Keratinocyte (primary cell): ENCODE data around the gene SETBP1. TPM values are rescaled to one million over a fixed set of nuclear protein-coding genes. Genes with fewer than 3 reads are reported as not detected.

Experiments
- DNase-seq: peaks from one replicate; pipeline ENCODE4 v3.0.0-alpha.2; 2011; ENCODE audit warnings: low read depth, missing footprints, low spot score
- FAIRE-seq: peaks from 2 replicates; lab custom pipeline; 2011; peaks lifted over from hg19 to GRCh38; lab: Jason Lieb, UNC
- H2AFZ ChIP-seq: 2 replicates; pipeline ENCODE4 v1.6.0; 2012; ENCODE audit warnings: low read length, control low read depth, inconsistent platforms; ENCODE audit not compliant: control insufficient read depth
- H3K27ac ChIP-seq: 2 replicates; pipeline ENCODE4 v1.5.1; 2011; ENCODE audit warnings: low read length; ENCODE audit not compliant: control insufficient read depth, insufficient read depth
- H3K27me3 ChIP-seq: 3 replicates; pipeline ENCODE4 v1.6.0; 2011; ENCODE audit warnings: low read length; ENCODE audit not compliant: control insufficient read depth, insufficient read depth; ENCODE audit errors: extremely low read depth
- H3K36me3 ChIP-seq, 2 experiments: 2 replicates in 1 of 2; 3 replicates in 1 of 2; pipeline ENCODE4 v1.5.1; 2011; ENCODE audit warnings: low read length in 2 of 2, mild to moderate bottlenecking in 1 of 2; ENCODE audit not compliant: control insufficient read depth in 2 of 2, insufficient read depth in 2 of 2; ENCODE audit errors: extremely low read depth in 1 of 2
- H3K4me1 ChIP-seq: 3 replicates; pipeline ENCODE4 v1.5.1; 2011; ENCODE audit warnings: low read length; ENCODE audit not compliant: control insufficient read depth, insufficient read depth; ENCODE audit errors: extremely low read depth
- H3K4me2 ChIP-seq: 3 replicates; pipeline ENCODE4 v1.6.0; 2011; ENCODE audit warnings: low read depth, low read length; ENCODE audit not compliant: control insufficient read depth, insufficient read depth; ENCODE audit errors: extremely low read depth
- H3K4me3 ChIP-seq, 3 experiments: fragments of 200-600 bp in 1 of 3; sonication (generic) in 1 of 3; 2 replicates in 2 of 3; 3 replicates in 1 of 3; pipeline ENCODE4 v1.5.1; 2011 to 2016; ENCODE audit warnings: low read length in 3 of 3, mild to moderate bottlenecking in 3 of 3, control low read depth in 2 of 3, inconsistent platforms in 1 of 3, low read depth in 1 of 3, mixed read lengths in 1 of 3, mixed run types in 1 of 3, moderate library complexity in 1 of 3; ENCODE audit not compliant: control insufficient read depth in 2 of 3, insufficient read depth in 2 of 3; ENCODE audit errors: extremely low read depth in 1 of 3
- H3K79me2 ChIP-seq: 2 replicates; pipeline ENCODE4 v1.6.0; 2012; ENCODE audit warnings: low read length; ENCODE audit not compliant: control insufficient read depth, insufficient read depth
- H3K9ac ChIP-seq: 3 replicates; pipeline ENCODE4 v1.6.0; 2011; ENCODE audit warnings: low read length; ENCODE audit not compliant: control insufficient read depth, insufficient read depth; ENCODE audit errors: extremely low read depth
- H3K9me1 ChIP-seq: 3 replicates; pipeline ENCODE4 v1.6.0; 2011; ENCODE audit warnings: low read length; ENCODE audit not compliant: control insufficient read depth, insufficient read depth; ENCODE audit errors: extremely low read depth
- H3K9me3 ChIP-seq: 2 replicates; pipeline ENCODE4 v1.5.1; 2012; ENCODE audit warnings: low read depth, low read length; ENCODE audit not compliant: control insufficient read depth
- H4K20me1 ChIP-seq: 3 replicates; pipeline ENCODE4 v1.6.0; 2011; ENCODE audit warnings: low read length; ENCODE audit not compliant: control insufficient read depth, insufficient read depth; ENCODE audit errors: extremely low read depth
- CTCF ChIP-seq, 3 experiments: IDR thresholded peaks in 1 of 3; conservative IDR thresholded peaks in 1 of 3; optimal IDR thresholded peaks in 1 of 3; 2 replicates in 2 of 3; 3 replicates in 1 of 3; pipeline versions ENCODE3 to v1.5.1; 2011; ENCODE audit warnings: low read length in 3 of 3, mild to moderate bottlenecking in 3 of 3, moderate library complexity in 2 of 3, control low read depth in 1 of 3, inconsistent platforms in 1 of 3; ENCODE audit not compliant: insufficient read depth in 2 of 3; ENCODE audit errors: extremely low read depth in 1 of 3
- EZH2 ChIP-seq: IDR thresholded peaks from one replicate; pipeline ENCODE4 v1.6.1; 2012; ENCODE audit warnings: inconsistent platforms, mild to moderate bottlenecking, low read length, moderate library complexity
- dilution Hi-C: fragments of 300-500 bp; cut with MboI; formaldehyde crosslinking; loops from one replicate; pipeline ENCODE4 v1.7.0; 2020; ENCODE audit warnings: low sequenced_read_pairs; ENCODE audit not compliant: extremely low pct_ligation_motif_present
- polyA plus RNA-seq, 5 experiments: library from polyadenylated mRNA; depleted of rRNA in 3 of 5; stranded (reverse) in 3 of 5; stranded (forward) in 1 of 5; unstranded in 1 of 5; fragments of >200 nt; gene quantifications; 1 replicate in 1 of 5; 2 replicates in 3 of 5; 3 replicates in 1 of 5; pipeline versions ENCODE4 v1.2.1 to v1.2.3, GENCODE V29; 2011 to 2012; ENCODE audit warnings: missing spikeins in 2 of 5, low read depth in 1 of 5, low replicate concordance in 1 of 5

SETBP1 gene
- polyA plus RNA-seq, 1 donor (not counting 4 experiments of a cell fraction or from before 2014, with no cell fraction given) = 3.3 TPM

GRCh38 chr18:44818668-44819403, 138.1 kb downstream of the SETBP1 start:
- H3K27ac ChIP-seq = no peak overlapping the region

GRCh38 chr18:44819944-44820510, 139.3 kb downstream of the SETBP1 start:
- Histone ChIP-seq H3K4me1 (peaks cover 14% of the 10 kb centered on the region), H3K27me3 (no peaks in the 10 kb centered on the region), H3K27ac (no peak overlapping the region), H2AFZ (no peak overlapping the region), H4K20me1 (no peaks in the 10 kb centered on the region), H3K4me3 (no peak overlapping the region), H3K9me3 (no peaks in the 10 kb centered on the region), H3K79me2 (no peaks in the 10 kb centered on the region), H3K9ac (no peak overlapping the region), H3K36me3 (peaks cover 0 to 1% of the 10 kb centered on the region in 2 experiments), H3K9me1 (no peaks in the 10 kb centered on the region), H3K4me2 (no peak overlapping the region)
- FAIRE-seq (no peak), DNase-seq (no peak)
- no peak for TF ChIP-seq EZH2
- no peak for TF ChIP-seq CTCF (optimal IDR thresholded peaks at IDR 0.05 in 1 of 3, IDR thresholded peaks at IDR 0.05 in 1 of 3, conservative IDR thresholded peaks at IDR 0.05 in 1 of 3; ENCODE audit: extremely low read depth in 1 of 3, insufficient read depth in 2 of 3, low read length in 3 of 3)
- dilution Hi-C loops = no loop called here

More at GRCh38 chr18:44818668-44819403, 138.1 kb downstream of the SETBP1 start:
- Histone ChIP-seq H3K4me2 (no peak overlapping the region), H2AFZ (no peak overlapping the region), H4K20me1 (no peaks in the 10 kb centered on the region), H3K27me3 (no peaks in the 10 kb centered on the region), H3K4me3 (no peak overlapping the region), H3K4me1 (peaks cover 10% of the 10 kb centered on the region), H3K9me3 (no peaks in the 10 kb centered on the region), H3K9ac (no peak overlapping the region), H3K36me3 (no peaks in the 10 kb centered on the region), H3K9me1 (no peaks in the 10 kb centered on the region), H3K79me2 (no peaks in the 10 kb centered on the region)
- FAIRE-seq (no peak), DNase-seq (no peak)
- dilution Hi-C loops = no loop called here
- TF ChIP-seq EZH2 = no peak
